Activated CD4-positive, CD25-positive, alpha-beta regulatory T cell treated with anti-CD3 and anti-CD28 coated beads, Interleukin-2, amount 50 U/mL, for 24 hours (primary cell): ENCODE results near the gene NUMBL.
"Not testable (repeated sequence)": the region's sequence is repeated elsewhere in the genome, so short reads cannot be mapped to it uniquely, and the experiment has no call there.

Source experiments
- ATAC-seq, 2 donors: fragments of 150-1000 bp; cut with Tn5 transposase; one replicate each; pipeline ENCODE4 v1.10.0; 2021; ENCODE audit warnings: mild to moderate bottlenecking in 1 of 2, moderate library complexity in 1 of 2

Gene NUMBL

GRCh38 chr19:40661616-40662015 is 28.8 kb downstream of the NUMBL start:
- ATAC-seq = no peak

GRCh38 chr19:40659566-40659965 is 30.9 kb downstream of the NUMBL start:
- no peak for ATAC-seq

GRCh38 chr19:40659116-40659515 is 31.3 kb downstream of the NUMBL start:
- ATAC-seq = no peak

- no peak for ATAC-seq
These were observed 32.4 kb downstream of the NUMBL start for GRCh38 chr19:40658031-40658430.

- ATAC-seq = not testable (repeated sequence)
These were observed 34.8 kb downstream of the NUMBL start for GRCh38 chr19:40655684-40656083.

GRCh38 chr19:40652303-40652702 is 38.1 kb downstream of the NUMBL start:
- not testable (repeated sequence) for ATAC-seq

GRCh38 chr19:40650749-40651305 is 39.6 kb downstream of the NUMBL start:
- no peak for ATAC-seq

GRCh38 chr19:40649903-40650675 is 40.4 kb downstream of the NUMBL start:
- not testable (repeated sequence) for ATAC-seq

GRCh38 chr19:40646743-40647254 is 43.7 kb downstream of the NUMBL start:
- ATAC-seq = no peak

- no peak for ATAC-seq
These were observed 47.6 kb downstream of the NUMBL start for GRCh38 chr19:40642757-40643305.

- no peak for ATAC-seq
These were observed 48.3 kb downstream of the NUMBL start for GRCh38 chr19:40642051-40642706.

GRCh38 chr19:40641281-40641680 is 49.2 kb downstream of the NUMBL start:
- ATAC-seq = no peak

- ATAC-seq = no peak
These were observed 49.7 kb downstream of the NUMBL start for GRCh38 chr19:40640744-40641143.

GRCh38 chr19:40639638-40639982 is 50.8 kb downstream of the NUMBL start:
- ATAC-seq = no peak

- no peak for ATAC-seq
These were observed 52.1 kb downstream of the NUMBL start for GRCh38 chr19:40638327-40638726.

- ATAC-seq = no peak
These were observed 57.2 kb downstream of the NUMBL start for GRCh38 chr19:40633207-40633606.

- ATAC-seq = no peak
These were observed 58.0 kb downstream of the NUMBL start for GRCh38 chr19:40632311-40633036.

GRCh38 chr19:40630571-40631160 is 59.8 kb downstream of the NUMBL start:
- ATAC-seq = no peak

- no peak for ATAC-seq
These were observed 61.1 kb downstream of the NUMBL start for GRCh38 chr19:40629346-40629745.

- ATAC-seq = no peak
These were observed 62.8 kb downstream of the NUMBL start for GRCh38 chr19:40627486-40628279.

- ATAC-seq = no peak
These were observed 63.5 kb downstream of the NUMBL start for GRCh38 chr19:40626918-40627317.
